Neutrophil (primary cell): Measurements from ENCODE around the gene TLR8.

Source experiments
- H3K27ac ChIP-seq: fragments of 200-600 bp; sonication (generic); 2 replicates; pipeline ENCODE4 v1.5.1; 2016; ENCODE audit warnings: mild to moderate bottlenecking, moderate library complexity
- H3K27me3 ChIP-seq: fragments of 200-600 bp; sonication (generic); 2 replicates; pipeline ENCODE4 v1.6.0; 2016; ENCODE audit warnings: mild to moderate bottlenecking
- H3K36me3 ChIP-seq: fragments of 200-600 bp; sonication (generic); 2 replicates; pipeline ENCODE4 v1.5.1; 2017
- H3K4me1 ChIP-seq, 2 experiments: fragments of 200-600 bp in 1 of 2; sonication (generic) in 1 of 2; 1 replicate in 1 of 2; 2 replicates in 1 of 2; pipeline versions ENCODE4 v1.5.1 to v1.6.1; 2013 to 2016; ENCODE audit warnings: low read depth in 1 of 2, low read length in 1 of 2, mild to moderate bottlenecking in 1 of 2, moderate library complexity in 1 of 2; ENCODE audit not compliant: control insufficient read depth in 1 of 2, insufficient read depth in 1 of 2
- H3K4me3 ChIP-seq, 2 experiments: fragments of 200-600 bp in 1 of 2; sonication (generic) in 1 of 2; 1 replicate in 1 of 2; 2 replicates in 1 of 2; pipeline ENCODE4 v1.5.1; 2013 to 2016; ENCODE audit warnings: low read depth in 1 of 2, low read length in 1 of 2, mild to moderate bottlenecking in 1 of 2, moderate library complexity in 1 of 2
- H3K9me3 ChIP-seq: fragments of 200-600 bp; sonication (generic); 2 replicates; pipeline ENCODE4 v1.5.1; 2016
- TF ChIP-seq, protein P1 (sequence below): fragments of 200-600 bp; sonication (generic); IDR thresholded peaks from 2 replicates; pipeline ENCODE4 v1.5.1; 2016; ENCODE audit warnings: antibody characterized with exemption

The TLR8 gene

DNA sequence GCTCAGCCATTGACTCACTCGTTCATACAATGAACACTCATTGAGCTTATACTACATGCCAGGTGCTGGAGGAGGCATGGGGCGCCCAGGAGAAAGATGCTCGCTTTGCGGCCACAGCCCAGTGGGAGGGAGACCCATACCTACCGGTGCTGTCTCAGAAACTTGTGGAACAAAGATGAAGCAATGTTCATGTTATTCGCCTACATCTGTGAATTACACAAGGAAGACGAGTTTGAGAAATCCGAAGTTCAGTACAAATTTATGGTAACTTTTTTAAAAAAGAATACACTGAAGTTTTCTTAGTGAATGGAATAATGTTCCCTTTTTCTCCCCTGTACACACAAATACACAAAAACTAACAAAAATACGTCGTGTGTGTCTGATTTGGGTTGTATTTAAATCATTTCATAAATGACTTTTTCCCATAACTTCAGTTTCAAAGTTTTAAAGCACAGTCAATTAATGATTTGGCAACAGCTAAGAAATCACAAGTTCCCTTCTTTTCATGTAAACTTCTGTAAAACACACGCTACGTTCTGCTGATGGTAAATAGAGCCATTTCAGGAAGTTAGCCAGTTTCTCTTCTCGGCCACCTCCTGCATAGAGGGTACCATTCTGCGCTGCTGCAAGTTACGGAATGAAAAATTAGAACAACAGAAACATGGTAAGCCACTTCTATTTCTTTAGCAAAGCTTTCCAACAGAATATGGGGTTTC lies at the start of gene TLR8:
Gene TLR8 (plus strand): TSS at position 575 of the 716 bp plus-strand sequence. CDS start 87 bp downstream, at position 662.
- Histone ChIP-seq H3K27ac (peak within 1 kb of the TSS; percentile 90), H3K4me1 (peaks cover 35 to 86% of the 10 kb centered on the region in 2 experiments), H3K9me3 (no peaks in the 10 kb centered on the region), H3K36me3 (peaks cover 2% of the 10 kb centered on the region), H3K4me3 (peak within 1 kb of the TSS; percentile 72 to 86), H3K27me3 (no peaks in the 10 kb centered on the region)
- TF ChIP-seq, protein P1, sequence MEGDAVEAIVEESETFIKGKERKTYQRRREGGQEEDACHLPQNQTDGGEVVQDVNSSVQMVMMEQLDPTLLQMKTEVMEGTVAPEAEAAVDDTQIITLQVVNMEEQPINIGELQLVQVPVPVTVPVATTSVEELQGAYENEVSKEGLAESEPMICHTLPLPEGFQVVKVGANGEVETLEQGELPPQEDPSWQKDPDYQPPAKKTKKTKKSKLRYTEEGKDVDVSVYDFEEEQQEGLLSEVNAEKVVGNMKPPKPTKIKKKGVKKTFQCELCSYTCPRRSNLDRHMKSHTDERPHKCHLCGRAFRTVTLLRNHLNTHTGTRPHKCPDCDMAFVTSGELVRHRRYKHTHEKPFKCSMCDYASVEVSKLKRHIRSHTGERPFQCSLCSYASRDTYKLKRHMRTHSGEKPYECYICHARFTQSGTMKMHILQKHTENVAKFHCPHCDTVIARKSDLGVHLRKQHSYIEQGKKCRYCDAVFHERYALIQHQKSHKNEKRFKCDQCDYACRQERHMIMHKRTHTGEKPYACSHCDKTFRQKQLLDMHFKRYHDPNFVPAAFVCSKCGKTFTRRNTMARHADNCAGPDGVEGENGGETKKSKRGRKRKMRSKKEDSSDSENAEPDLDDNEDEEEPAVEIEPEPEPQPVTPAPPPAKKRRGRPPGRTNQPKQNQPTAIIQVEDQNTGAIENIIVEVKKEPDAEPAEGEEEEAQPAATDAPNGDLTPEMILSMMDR: no peak

DNA sequence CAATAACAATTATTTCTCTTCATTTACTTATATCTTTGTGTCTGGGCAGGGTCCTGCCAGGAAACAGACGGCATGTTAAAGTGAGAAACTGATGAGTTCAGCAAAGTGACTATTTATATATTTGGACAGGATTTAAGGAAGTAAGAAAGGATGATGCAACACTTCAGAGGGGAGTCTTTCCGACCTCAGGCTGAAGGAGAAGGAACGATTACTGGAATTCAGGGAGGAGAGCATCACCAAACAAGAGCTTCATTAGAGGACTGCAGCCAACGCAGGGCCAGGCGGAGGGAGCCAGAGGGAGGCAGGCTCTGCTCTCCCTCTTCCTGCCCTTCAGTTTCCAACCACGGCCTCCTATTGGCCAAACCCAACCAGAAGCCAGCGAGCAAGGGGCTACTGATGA lies 41.1 kb upstream of the TLR8 start:
- no peaks in the 10 kb centered on the region for H3K36me3 ChIP-seq
- H3K9me3 ChIP-seq: no peaks in the 10 kb centered on the region
- H3K4me3 ChIP-seq: no peak overlapping the region
- no peak overlapping the region for H3K27ac ChIP-seq
- no peaks in the 10 kb centered on the region for H3K27me3 ChIP-seq
- peaks cover 10 to 15% of the 10 kb centered on the region in 2 experiments for H3K4me1 ChIP-seq
- TF ChIP-seq, protein P1: no peak

DNA sequence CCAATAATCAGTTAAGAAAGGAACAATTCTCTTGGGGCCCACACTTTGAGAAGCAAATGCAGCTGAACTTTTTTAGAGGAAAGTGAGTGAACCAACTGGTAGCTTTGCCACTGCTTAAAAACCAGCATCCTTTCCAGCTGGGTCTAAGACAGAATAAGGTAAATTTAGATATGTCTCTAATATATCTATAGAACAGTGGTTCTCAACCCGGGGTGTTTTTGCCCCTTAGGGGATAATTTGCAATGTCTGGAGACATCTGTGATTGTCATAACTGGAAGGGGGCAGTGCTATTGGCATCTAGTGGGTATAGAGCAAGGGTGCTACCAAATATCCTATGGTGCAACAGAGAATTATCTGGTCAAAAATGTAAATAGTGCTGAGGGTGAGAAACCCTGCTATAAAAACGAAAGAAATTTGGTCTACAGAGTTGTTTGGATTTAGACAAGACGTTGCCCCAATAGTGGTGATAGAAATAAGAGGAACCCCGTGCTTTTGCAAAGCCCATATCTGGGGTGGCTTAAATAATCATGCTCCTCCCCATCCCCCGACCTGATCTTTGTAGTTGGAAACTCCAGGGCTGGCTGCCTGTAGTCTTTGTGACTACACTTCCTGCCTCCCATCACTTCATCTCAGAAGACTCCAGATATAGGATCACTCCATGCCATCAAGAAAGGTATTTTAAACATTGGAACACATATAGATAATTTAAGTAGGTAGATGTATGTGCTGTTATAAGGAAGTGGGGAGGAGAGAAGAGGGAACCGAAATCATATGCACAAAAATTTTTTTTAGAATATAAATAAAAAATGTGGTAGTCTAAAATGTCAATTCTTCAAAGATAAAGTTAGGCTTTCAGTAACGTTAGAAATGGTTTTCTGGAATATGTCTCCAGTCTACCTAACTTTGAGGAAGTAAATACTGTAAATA lies 39.7 kb upstream of the TLR8 start, which contains the start of gene TLR7:
Gene TLR7 (plus strand): TSS at position 622 of the 927 bp plus-strand sequence. CDS start 507 bp downstream, outside the sequence.
- Histone ChIP-seq H3K4me3 (no peak within 1 kb of the TSS), H3K27me3 (no peaks in the 10 kb centered on the region), H3K9me3 (no peaks in the 10 kb centered on the region), H3K36me3 (no peaks in the 10 kb centered on the region), H3K4me1 (peaks cover 10 to 15% of the 10 kb centered on the region in 2 experiments), H3K27ac (no peak within 1 kb of the TSS)
- TF ChIP-seq, protein P1: no peak

DNA sequence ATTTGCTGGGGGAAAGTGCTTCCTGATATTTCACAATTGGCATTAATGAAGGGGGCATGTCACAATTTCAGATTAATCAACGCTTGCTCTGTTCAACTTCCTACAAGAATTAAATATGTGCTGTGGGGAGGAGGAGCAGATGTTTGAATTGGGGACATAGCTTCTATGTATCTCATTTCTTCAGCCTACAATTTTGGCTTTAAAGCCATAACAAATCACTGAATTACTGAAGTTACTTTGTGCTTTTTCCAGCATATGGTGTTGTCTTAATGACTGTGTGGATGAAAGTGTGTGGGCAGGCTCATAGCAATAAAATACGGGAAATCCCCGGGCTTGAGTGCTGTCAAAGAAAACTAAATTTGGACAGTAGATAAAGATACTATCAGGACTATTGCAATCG lies 38.7 kb upstream of the TLR8 start:
- no peaks in the 10 kb centered on the region for H3K9me3 ChIP-seq
- TF ChIP-seq, protein P1: no peak
- H3K27me3 ChIP-seq: no peaks in the 10 kb centered on the region
- no peak overlapping the region for H3K27ac ChIP-seq
- no peak overlapping the region for H3K4me3 ChIP-seq
- H3K4me1 ChIP-seq: peaks cover 10 to 15% of the 10 kb centered on the region in 2 experiments
- H3K36me3 ChIP-seq: no peaks in the 10 kb centered on the region

DNA sequence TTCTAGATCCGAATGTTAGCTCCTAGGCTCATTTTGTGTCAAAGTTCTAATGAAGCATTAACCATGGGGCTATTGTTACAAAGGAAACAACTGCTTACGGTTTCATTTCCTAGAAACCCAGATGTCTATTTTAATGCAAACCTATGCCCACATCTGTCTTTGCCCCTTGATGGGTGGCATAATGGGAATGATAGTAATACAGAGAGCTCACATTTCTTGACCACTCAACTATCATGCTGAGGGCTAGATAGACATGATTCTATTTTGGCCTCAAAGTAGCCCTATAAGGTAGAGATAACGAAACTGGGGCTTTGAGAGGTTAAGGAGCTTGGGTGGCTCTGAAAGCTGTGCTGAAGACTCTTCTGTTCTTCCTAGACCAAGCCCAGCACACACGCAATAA lies 37.7 kb upstream of the TLR8 start:
- H3K4me1 ChIP-seq: peaks cover 10 to 15% of the 10 kb centered on the region in 2 experiments
- TF ChIP-seq, protein P1: no peak
- H3K9me3 ChIP-seq: no peaks in the 10 kb centered on the region
- no peaks in the 10 kb centered on the region for H3K27me3 ChIP-seq
- H3K27ac ChIP-seq: no peak overlapping the region
- H3K36me3 ChIP-seq: no peaks in the 10 kb centered on the region
- H3K4me3 ChIP-seq: no peak overlapping the region
